HPDE6-E6E7 (cell line): ENCODE data around the gene CLEC18B.
"Not testable (repeated sequence)": the region's sequence is repeated elsewhere in the genome, so short reads cannot be mapped to it uniquely, and the experiment has no call there.

Source experiments
- DNase-seq: peaks from one replicate; pipeline ENCODE4 v3.0.0; 2011; ENCODE audit warnings: missing footprints; ENCODE audit errors: extremely low spot score

Gene CLEC18B

GRCh38 chr16:74420612-74421481 is at the start of gene CLEC18B:
CLEC18B (minus strand) TSS chr16:74421478; CDS start chr16:74421270, 208 bp downstream.
- DNase-seq = not testable (repeated sequence)

DNA sequence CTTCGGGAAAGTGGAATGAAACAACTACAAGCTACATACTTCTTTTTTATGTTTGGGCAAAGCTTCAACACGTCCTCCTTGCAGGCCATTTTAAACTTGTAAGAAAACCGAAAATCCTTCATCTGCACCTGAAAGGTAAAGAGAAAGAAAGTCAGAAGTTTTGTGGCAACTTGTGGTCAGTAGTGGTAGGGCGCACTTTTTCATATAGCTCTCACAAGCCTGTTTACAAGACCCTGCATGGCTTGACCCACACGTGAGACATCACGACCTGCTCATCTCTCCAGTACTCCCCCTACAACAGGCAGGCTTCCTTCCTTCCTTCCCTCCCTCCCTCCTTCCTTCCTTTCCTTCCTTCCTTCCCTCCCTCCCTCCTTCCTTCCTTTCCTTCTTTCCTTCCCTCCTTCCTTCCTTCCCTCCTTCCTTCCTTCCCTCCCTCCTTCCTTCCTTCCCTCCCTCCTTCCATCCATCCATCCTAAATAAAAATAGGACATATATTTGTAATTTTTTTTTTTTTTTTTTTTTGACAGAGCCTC is 48.7 kb upstream of the CLEC18B start:
- no peak for DNase-seq

GRCh38 chr16:74468807-74469525 is 47.7 kb upstream of the CLEC18B start:
- no peak for DNase-seq

GRCh38 chr16:74466872-74467271 is 45.6 kb upstream of the CLEC18B start:
- no peak for DNase-seq

DNA sequence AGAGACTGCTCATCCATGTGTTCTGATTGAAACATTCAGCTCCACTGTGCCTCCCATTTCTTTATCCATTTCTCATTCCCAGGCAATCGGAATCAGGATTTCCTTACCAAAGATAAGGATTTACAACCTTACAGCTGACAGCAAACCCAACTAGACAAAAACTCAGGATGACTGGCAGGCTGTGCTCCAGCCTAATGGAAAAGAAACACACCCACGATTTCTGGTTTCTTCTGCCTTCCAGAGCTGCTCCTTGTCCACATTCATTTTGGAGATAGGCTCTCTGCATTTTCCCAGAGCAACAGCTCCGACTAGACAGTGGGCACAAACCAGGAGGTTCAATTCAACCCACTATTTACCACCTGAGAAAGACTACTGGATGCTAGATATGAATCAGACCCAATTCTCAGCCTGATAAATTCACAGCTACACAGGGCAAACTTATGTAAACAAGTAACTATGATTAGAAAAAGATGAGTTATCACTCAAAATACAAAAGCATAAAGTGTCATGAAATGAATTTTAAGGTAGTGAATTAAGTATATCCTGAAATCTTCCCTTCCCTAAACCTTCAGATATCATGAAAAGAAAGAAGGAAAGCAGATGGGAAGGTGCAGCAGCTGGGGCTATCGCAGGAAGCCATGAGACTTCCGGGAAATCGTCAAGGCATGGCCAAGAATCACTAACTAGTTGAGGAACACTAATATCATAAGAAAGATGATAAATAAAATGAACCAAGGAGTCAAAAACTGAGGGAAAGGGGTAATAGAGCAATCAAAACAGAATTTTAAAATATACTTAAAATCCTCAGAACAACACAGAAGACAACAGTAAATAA is 44.8 kb upstream of the CLEC18B start:
- DNase-seq = no peak

GRCh38 chr16:74465281-74465680 is 44.0 kb upstream of the CLEC18B start:
- DNase-seq = no peak

DNA sequence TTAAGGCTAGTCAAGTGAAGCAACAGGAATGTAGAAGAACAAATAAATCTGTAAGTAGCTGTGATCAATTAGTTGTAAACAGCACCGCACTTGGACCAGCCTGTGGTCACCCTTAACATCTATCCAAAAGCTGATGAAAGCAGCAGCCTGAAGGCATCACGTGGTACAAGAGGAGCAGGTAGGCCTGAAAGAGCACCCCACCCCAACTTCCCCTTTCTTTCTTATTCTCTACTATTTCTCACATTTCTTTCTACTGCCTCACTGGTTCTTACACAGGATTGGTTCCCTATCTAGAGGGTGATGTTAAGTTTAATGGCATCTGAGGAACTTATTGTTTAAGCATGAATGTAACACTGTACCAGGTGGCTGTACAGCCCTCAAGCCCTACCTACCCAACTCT is 42.6 kb upstream of the CLEC18B start:
- no peak for DNase-seq

GRCh38 chr16:74462361-74462760 is 41.1 kb upstream of the CLEC18B start:
- DNase-seq = peak; percentile 98

DNA sequence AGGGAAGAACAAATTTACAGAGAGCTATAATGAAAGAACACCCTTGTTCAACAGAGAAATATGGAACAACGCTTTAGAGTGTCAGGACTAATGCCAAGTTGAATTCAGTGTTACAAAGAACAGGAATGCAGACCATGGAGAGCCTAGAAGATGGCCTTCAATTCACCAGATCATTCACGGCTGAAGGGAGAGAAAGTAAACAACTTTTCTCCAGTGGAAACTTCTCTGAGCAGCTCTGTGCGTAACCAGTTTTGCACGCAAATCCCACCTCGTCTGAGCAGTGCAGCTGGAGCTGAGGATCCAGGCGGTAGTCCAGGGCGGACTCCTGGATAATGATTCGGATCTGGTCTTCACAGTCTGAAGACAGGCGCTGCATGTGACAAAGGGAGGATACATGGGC is 40.5 kb upstream of the CLEC18B start:
- no peak for DNase-seq

GRCh38 chr16:74460542-74460941 is 39.3 kb upstream of the CLEC18B start:
- DNase-seq = no peak

DNA sequence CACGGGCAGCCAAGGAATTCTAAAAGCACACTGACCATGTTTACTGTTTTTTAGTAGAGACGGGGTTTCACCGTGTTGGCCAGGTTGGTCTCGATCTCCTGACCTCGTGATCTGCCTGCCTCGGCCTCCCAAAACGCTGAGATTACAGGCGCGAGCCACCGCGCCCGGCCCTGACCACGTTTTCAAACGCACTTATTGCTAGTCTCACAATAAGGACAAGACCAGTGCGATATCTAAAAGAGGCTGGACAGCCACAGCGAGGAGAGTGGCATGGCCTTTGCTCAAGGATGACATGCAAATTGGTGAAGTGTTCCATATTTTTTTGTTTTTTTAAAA is 35.0 kb upstream of the CLEC18B start:
- DNase-seq = no peak

- peak; percentile 79 for DNase-seq
These were observed 34.5 kb upstream of the CLEC18B start for GRCh38 chr16:74455619-74456289.

GRCh38 chr16:74455213-74455612 is 33.9 kb upstream of the CLEC18B start:
- DNase-seq = peak; percentile 83

DNA sequence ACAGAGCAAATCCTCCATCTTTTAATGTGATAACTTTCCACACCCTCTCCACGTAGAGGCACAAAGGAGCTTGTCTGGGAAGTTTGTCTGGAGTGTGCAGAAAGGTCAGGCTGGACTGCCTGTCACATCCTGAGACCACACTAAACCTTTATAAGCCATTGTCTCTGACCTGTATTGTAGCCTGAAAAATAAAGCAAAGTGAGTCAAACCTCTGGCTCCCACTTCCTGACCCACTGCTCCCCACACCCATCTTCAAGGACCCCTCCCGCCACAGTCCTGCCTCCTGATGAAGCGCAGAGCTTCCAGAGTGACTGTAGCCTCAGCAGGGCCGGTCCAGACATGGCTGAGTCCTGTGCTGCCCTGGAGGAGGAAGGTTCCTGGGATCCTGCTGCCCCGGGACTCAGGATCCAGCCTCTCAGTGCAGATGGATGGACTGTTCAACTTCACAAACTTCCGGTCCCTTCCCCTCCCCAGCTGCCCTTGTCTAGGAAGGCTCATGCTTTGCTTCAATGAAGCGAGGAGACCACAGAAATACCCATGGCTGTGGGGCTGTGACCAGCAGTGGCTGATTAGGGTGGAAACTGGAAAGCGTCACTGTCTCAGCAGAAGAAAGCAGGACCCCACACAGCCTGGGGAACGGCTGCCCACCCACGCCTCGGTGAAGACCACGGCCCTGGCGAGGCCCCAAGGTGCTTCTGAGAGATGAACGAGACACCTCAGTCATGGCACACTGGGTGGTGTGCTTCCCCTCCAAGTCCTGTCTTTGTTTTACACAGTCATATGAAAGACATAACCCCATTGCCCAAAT is 30.9 kb upstream of the CLEC18B start:
- no peak for DNase-seq

- DNase-seq = no peak
These were observed 29.9 kb upstream of the CLEC18B start for GRCh38 chr16:74450967-74451760.

DNA sequence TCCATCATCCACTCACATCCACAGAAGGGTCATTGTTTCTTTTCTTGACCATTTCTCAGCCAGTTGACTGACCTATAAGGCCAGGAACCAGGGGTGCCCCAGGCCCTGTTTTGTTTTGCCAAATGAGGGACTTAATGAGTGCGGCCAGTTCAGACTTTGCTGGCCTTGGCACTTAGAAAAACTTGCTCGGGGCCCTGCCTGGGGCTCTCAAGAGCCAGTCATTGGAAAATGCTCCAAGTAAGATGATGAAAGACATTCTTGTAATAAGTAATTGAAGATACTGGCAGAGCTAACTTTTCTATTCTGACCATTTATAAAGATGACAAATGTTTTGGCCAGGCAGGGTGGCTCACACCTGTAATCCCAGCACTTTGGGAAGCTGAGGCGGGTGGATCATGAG is 29.0 kb upstream of the CLEC18B start:
- DNase-seq = no peak

DNA sequence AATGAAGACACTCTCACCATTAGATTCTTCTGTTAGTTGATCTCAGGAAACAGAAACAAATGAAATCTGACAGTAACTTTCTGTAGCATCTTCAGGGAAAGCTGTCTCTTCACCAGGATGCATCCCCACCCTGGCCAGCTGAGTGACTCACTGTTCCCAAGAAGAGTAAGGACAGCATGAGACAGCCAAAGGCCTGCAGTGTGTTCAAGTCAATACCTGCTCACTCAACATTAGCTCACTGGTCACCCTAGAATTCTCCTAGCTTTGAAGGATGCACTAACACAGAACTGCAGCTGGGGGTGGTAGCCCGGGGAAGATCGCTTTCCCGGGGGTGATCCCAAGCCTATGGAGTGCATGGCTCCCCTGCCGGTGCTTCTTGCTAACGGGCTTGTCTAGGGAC is 28.2 kb upstream of the CLEC18B start:
- DNase-seq = peak; percentile 91

DNA sequence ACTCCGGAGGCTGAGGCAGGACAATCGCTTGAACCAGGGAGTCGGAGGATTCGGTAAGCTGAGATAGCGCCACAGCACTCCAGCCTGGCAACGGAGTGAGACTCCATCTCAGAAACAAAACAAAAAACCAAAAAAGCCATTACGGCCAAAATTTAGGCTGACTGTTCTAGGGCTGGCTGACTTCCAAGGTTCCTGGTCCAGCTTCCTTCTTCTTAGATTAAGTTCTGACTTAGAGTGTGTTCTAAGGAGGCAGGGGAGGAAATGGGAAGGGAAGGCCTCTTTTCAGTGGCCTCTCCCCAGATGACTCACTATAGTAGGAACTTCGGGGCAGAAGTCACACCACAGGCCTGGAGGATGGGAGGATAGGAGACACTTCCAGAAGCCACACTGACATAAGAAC is 27.7 kb upstream of the CLEC18B start:
- peak; percentile 91 for DNase-seq

DNA sequence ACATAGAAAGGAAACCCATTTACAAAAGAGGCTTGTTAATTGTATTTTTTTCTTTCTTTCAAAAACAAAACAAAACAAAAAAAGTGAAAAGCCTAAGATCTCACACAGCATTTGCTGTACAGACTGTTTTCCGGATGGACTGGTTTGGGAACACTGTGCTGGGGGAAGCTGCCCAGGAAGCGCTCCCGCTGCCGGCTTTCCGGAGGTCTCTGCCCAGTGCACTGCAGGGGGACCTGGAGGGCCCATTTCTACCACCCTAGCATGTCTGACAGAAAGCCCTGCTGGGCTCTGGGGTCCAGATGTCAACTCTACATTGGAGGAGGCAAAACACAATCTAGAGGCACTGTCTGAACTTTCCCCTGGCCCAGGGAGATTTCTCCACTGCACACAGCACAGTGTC is 26.3 kb upstream of the CLEC18B start:
- no peak for DNase-seq

DNA sequence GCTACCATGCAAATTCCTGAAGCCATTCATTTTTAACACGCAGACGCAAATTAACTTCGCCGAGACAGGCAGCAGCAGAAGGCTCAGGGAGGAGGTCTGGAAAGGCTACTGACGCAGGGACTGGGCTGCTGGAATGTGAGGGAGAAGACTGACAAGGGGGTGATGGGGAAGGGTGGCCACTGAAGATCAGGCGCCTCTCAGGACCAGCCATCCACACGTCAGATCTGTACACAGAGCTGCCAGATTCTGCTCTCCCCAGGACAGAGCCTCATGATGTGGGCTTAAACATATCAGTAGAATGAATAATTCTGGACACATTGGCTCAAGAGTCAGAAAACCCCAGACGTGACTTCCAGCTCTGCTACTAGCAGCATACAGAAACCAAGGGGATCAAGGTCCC is 25.6 kb upstream of the CLEC18B start:
- no peak for DNase-seq
